Epithelial cell of esophagus (primary cell): Measurements from ENCODE around the gene RALGPS2.

Experiments
- DNase-seq: peaks from one replicate; pipeline ENCODE4 v3.0.0; 2010; ENCODE audit warnings: low read depth
- H3K4me3 ChIP-seq: 2 replicates; pipeline ENCODE4 v1.5.1; 2011; ENCODE audit warnings: mild to moderate bottlenecking, low read length, control low read depth
- CTCF ChIP-seq: IDR thresholded peaks from 2 replicates; pipeline ENCODE4 v1.5.1; 2011; ENCODE audit warnings: low read depth, mild to moderate bottlenecking, low read length, control low read depth, inconsistent platforms; ENCODE audit not compliant: insufficient read depth; ENCODE audit errors: missing control alignments

RALGPS2 gene

GRCh38 chr1:178686407-178686806 is 38.6 kb upstream of the RALGPS2 start:
- no peak for TF ChIP-seq CTCF
- H3K4me3 ChIP-seq: no peak overlapping the region
- DNase-seq: peak; percentile 65

- no peak for DNase-seq
- H3K4me3 ChIP-seq: no peak overlapping the region
- TF ChIP-seq CTCF: no peak
Observed at GRCh38 chr1:178688244-178688643, 36.8 kb upstream of the RALGPS2 start.

- DNase-seq: no peak
- no peak overlapping the region for H3K4me3 ChIP-seq
- no peak for TF ChIP-seq CTCF
Observed at GRCh38 chr1:178689769-178690168, 35.3 kb upstream of the RALGPS2 start.

- no peak for DNase-seq
- H3K4me3 ChIP-seq: no peak overlapping the region
- no peak for TF ChIP-seq CTCF
Observed at GRCh38 chr1:178690496-178690895, 34.5 kb upstream of the RALGPS2 start.

- TF ChIP-seq CTCF: no peak
- no peak for DNase-seq
Observed at GRCh38 chr1:178692564-178693327, 32.3 kb upstream of the RALGPS2 start.

GRCh38 chr1:178693366-178693765 is 31.7 kb upstream of the RALGPS2 start:
- no peak overlapping the region for H3K4me3 ChIP-seq
- peak; percentile 17 for DNase-seq
- peak; percentile 28 for TF ChIP-seq CTCF

More at GRCh38 chr1:178692564-178693327, 32.3 kb upstream of the RALGPS2 start:
- H3K4me3 ChIP-seq: no peak overlapping the region
